Loucy (cell line): Measurements from ENCODE around the gene SMYD2.

Experiments
- H2AFZ ChIP-seq: fragments of 200-600 bp; sonication (generic); 2 replicates; pipeline ENCODE4 v1.6.0; 2016; ENCODE audit warnings: antibody characterized with exemption, mild to moderate bottlenecking, low read length, moderate library complexity
- H3F3A ChIP-seq: fragments of 200-600 bp; 2 replicates; pipeline ENCODE4 v1.6.0; 2016; ENCODE audit warnings: antibody characterized with exemption, low read depth, mild to moderate bottlenecking
- H3K27me3 ChIP-seq: fragments of 200-600 bp; sonication (generic); 2 replicates; pipeline ENCODE4 v1.6.1; 2014; ENCODE audit warnings: low read length, mild to moderate bottlenecking; ENCODE audit not compliant: insufficient read depth, poor library complexity, severe bottlenecking
- H3K36me3 ChIP-seq: fragments of 200-600 bp; sonication (generic); 2 replicates; pipeline ENCODE4 v1.6.1; 2016; ENCODE audit warnings: low read length; ENCODE audit not compliant: insufficient read depth
- H3K4me1 ChIP-seq: fragments of 200-600 bp; sonication (generic); 2 replicates; pipeline ENCODE4 v1.5.1; 2014; ENCODE audit warnings: low read length, mild to moderate bottlenecking; ENCODE audit not compliant: insufficient read depth, poor library complexity, severe bottlenecking
- H3K4me2 ChIP-seq: fragments of 200-600 bp; sonication (generic); 2 replicates; pipeline ENCODE4 v1.6.0; 2014; ENCODE audit warnings: antibody characterized with exemption, low read length, low read depth, mild to moderate bottlenecking; ENCODE audit not compliant: poor library complexity, severe bottlenecking
- H3K4me3 ChIP-seq: fragments of 200-600 bp; sonication (generic); 2 replicates; pipeline ENCODE4 v1.5.1; 2014; ENCODE audit warnings: low read length, mild to moderate bottlenecking, mixed read lengths; ENCODE audit not compliant: poor library complexity, severe bottlenecking
- H3K79me2 ChIP-seq: fragments of 200-600 bp; sonication (generic); 2 replicates; pipeline ENCODE4 v1.6.1; 2014; ENCODE audit warnings: low read length; ENCODE audit not compliant: insufficient read depth
- H3K9ac ChIP-seq: fragments of 200-600 bp; sonication (generic); 2 replicates; pipeline ENCODE4 v1.6.0; 2014; ENCODE audit warnings: mild to moderate bottlenecking, low read depth, low read length, moderate library complexity; ENCODE audit not compliant: poor library complexity, severe bottlenecking
- H3K9me2 ChIP-seq: fragments of 200-600 bp; sonication (generic); replicated peaks from 2 replicates; pipeline ENCODE4 v1.6.1; 2016; ENCODE audit warnings: low read depth, low read length, mixed read lengths
- H3K9me3 ChIP-seq: fragments of 200-600 bp; sonication (generic); 2 replicates; pipeline ENCODE4 v1.6.1; 2014; ENCODE audit warnings: mild to moderate bottlenecking, antibody characterized with exemption, low read length, low read depth; ENCODE audit not compliant: insufficient read depth
- H4K20me1 ChIP-seq: fragments of 200-600 bp; sonication (generic); 2 replicates; pipeline ENCODE4 v1.6.0; 2014; ENCODE audit warnings: antibody characterized with exemption, low read length, mild to moderate bottlenecking; ENCODE audit not compliant: insufficient read depth, poor library complexity, severe bottlenecking
- CTCF ChIP-seq: fragments of 200-600 bp; sonication (generic); conservative IDR thresholded peaks from 2 replicates; pipeline ENCODE4 v1.5.1; 2014; ENCODE audit warnings: mild to moderate bottlenecking, antibody characterized with exemption, low read length
- EZH2phosphoT487 ChIP-seq: fragments of 200-600 bp; IDR thresholded peaks from 2 replicates; pipeline ENCODE4 v1.6.1; 2018; ENCODE audit warnings: antibody characterized with exemption, mild to moderate bottlenecking, moderate library complexity, borderline replicate concordance

SMYD2 gene

GRCh38 chr1:214244841-214245240 lies 36.1 kb upstream of the SMYD2 start:
- no peak overlapping the region for H3K4me2 ChIP-seq
- no peaks in the 10 kb centered on the region for H3K9me2 ChIP-seq
- TF ChIP-seq CTCF (no peak), EZH2phosphoT487 (no peak)
- no peaks in the 10 kb centered on the region for H3K36me3 ChIP-seq
- no peak overlapping the region for H3K9ac ChIP-seq
- H2AFZ ChIP-seq = no peak overlapping the region
- H3K4me1 ChIP-seq = peaks cover 3% of the 10 kb centered on the region
- H3K79me2 ChIP-seq = no peaks in the 10 kb centered on the region
- H3F3A ChIP-seq = no peaks in the 10 kb centered on the region
- H3K27me3 ChIP-seq = no peaks in the 10 kb centered on the region
- H3K9me3 ChIP-seq = no peaks in the 10 kb centered on the region
- no peaks in the 10 kb centered on the region for H4K20me1 ChIP-seq
- no peak overlapping the region for H3K4me3 ChIP-seq

- Histone ChIP-seq H3K4me1 (peaks cover 3% of the 10 kb centered on the region), H2AFZ (no peak overlapping the region), H3F3A (no peaks in the 10 kb centered on the region), H3K9me3 (no peaks in the 10 kb centered on the region), H3K27me3 (no peaks in the 10 kb centered on the region), H3K9ac (no peak overlapping the region), H4K20me1 (no peaks in the 10 kb centered on the region), H3K9me2 (no peaks in the 10 kb centered on the region), H3K79me2 (no peaks in the 10 kb centered on the region), H3K36me3 (no peaks in the 10 kb centered on the region), H3K4me2 (no peak overlapping the region), H3K4me3 (no peak overlapping the region)
- TF ChIP-seq EZH2phosphoT487 (no peak), CTCF (no peak)
Measured at GRCh38 chr1:214247501-214248041, 33.4 kb upstream of the SMYD2 start.

- H3K9me3 ChIP-seq = no peaks in the 10 kb centered on the region
- H2AFZ ChIP-seq = no peak overlapping the region
- no peaks in the 10 kb centered on the region for H3F3A ChIP-seq
- TF ChIP-seq EZH2phosphoT487 = no peak
- no peak for TF ChIP-seq CTCF
- no peaks in the 10 kb centered on the region for H3K36me3 ChIP-seq
- H3K9me2 ChIP-seq = no peaks in the 10 kb centered on the region
- H3K4me2 ChIP-seq = no peak overlapping the region
- H3K4me1 ChIP-seq = peaks cover 3% of the 10 kb centered on the region
- no peak overlapping the region for H3K4me3 ChIP-seq
- H3K9ac ChIP-seq = no peak overlapping the region
- H4K20me1 ChIP-seq = no peaks in the 10 kb centered on the region
- no peaks in the 10 kb centered on the region for H3K79me2 ChIP-seq
- H3K27me3 ChIP-seq = no peaks in the 10 kb centered on the region
Measured at GRCh38 chr1:214248311-214249085, 32.5 kb upstream of the SMYD2 start.
